HG03196 (cell line): ENCODE data around the gene SLC12A8.

Experiments used
- ATAC-seq: cut with Tn5 transposase; IDR thresholded peaks from one replicate; pipeline ENCODE4 v1.9.1; 2021; ENCODE audit not compliant: unreplicated experiment

The SLC12A8 gene, protein sequence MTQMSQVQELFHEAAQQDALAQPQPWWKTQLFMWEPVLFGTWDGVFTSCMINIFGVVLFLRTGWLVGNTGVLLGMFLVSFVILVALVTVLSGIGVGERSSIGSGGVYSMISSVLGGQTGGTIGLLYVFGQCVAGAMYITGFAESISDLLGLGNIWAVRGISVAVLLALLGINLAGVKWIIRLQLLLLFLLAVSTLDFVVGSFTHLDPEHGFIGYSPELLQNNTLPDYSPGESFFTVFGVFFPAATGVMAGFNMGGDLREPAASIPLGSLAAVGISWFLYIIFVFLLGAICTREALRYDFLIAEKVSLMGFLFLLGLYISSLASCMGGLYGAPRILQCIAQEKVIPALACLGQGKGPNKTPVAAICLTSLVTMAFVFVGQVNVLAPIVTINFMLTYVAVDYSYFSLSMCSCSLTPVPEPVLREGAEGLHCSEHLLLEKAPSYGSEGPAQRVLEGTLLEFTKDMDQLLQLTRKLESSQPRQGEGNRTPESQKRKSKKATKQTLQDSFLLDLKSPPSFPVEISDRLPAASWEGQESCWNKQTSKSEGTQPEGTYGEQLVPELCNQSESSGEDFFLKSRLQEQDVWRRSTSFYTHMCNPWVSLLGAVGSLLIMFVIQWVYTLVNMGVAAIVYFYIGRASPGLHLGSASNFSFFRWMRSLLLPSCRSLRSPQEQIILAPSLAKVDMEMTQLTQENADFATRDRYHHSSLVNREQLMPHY

DNA sequence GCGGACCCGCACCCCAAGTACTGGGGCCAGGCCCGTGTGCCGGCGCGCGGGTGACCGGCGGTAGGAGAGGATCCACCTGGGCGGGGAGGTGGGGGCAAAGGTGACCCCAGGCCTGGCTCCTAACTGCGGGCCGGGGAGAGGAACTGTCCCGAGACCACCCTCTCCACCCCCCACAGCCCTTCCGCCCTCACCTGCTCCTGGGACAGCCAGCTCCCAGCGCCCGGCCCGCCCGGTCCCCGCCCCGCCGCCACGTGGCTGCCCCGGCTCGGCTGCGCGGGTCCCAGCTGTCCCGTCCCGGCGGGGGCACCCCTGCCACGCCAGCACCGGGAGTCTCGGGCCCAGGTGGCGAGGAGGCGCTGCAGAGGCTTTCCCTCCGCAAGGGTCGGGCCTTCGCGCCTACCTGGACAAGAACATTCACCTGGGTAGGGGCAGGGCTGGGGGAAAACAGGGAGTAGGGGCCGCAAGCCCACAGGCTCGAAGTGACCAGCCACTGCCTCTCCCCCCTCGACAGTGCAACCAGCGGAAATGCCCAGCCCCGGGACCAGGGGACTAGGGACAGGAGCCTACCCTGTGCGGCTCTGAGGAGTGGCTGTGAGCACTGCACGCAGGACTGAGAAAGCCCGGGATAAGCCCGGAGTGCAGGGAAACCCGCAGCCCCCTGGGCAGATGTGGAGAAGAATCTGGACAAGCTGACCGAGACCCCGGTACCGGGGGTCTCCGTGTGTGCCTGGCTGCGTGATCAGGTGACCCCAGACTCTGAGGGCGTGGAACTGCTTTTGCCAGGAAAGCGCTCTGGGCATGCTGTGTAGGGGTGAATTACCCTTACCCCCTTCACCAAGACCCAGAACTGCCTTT lies at the start of gene SLC12A8:
SLC12A8 (minus strand) TSS at position 240 of the 855 bp plus-strand sequence. CDS start 1,399 bp downstream, outside the sequence.
- ATAC-seq: no peak

DNA sequence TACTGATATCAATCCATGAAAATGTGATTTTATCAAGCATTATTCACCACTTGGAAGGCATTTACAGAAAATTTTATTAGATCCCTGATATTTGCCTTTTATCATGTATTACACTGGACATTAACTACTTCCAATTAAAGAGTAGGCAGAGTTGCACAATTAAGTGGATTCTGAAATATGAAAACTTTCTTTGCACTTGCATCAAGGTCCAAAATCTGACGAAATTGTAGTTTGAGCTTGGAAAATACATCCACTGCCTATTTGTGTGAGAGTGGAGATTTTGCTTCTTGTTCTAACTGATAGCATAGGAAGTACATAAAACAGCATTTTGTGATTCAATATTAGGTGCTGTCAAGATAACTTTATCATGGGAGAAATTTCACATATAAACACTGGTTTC lies 49.6 kb upstream of the SLC12A8 start:
- no peak for ATAC-seq

DNA sequence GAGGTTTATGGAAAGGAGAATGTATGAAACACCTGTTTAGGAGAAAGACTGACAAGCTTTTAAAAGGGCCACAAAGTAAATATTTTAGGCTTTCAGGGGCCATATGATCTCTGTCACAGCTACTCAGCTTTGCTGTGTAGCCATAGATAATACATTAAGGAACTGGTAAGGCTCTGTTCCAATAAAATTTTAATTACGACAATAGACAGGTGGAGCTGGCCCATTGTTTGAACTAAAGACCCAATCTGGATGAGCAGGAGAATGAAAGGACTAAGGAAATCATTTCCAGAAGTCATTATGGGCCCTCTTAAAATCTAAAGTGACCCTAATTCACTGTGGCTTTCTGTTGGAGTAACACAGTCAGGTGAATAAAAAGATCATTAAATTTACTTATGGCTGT lies 48.5 kb upstream of the SLC12A8 start:
- no peak for ATAC-seq

DNA sequence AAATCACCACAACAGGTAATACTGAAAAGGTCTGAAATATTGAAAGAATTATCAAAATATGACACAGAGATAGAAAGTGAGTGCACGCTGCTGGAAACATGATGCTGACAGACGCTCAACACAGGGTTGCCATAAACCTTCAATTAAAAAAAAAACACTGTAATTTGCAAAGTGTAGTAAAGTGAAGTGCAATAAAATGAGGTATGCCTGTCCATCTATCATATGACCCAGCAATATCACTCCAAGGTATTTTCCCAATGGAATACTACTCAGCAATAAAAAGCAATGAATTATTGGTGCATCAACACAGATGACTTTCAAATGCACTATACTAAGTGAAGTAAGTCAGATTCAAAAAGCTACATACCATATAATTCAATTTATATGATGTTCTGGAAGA lies 47.6 kb upstream of the SLC12A8 start:
- ATAC-seq: no peak

DNA sequence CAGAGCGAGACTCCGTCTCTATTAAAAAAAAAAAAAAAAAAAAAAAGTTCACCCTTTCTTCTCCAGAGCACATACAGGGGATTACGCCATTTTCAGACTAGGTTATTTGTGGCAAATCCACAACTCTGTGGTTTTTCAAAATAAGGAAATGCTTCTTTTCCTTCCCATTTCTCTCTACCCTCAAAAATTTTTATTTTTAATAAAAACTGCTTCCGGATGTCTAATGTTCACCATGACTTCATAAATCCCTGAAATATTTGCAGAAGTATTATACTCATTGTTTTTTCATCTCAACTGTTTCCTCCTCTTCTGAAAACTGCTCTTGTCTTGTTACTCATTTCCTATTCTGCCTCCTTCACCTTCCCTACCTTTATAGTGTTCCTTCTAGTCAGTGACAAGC lies 45.0 kb upstream of the SLC12A8 start:
- no peak for ATAC-seq

DNA sequence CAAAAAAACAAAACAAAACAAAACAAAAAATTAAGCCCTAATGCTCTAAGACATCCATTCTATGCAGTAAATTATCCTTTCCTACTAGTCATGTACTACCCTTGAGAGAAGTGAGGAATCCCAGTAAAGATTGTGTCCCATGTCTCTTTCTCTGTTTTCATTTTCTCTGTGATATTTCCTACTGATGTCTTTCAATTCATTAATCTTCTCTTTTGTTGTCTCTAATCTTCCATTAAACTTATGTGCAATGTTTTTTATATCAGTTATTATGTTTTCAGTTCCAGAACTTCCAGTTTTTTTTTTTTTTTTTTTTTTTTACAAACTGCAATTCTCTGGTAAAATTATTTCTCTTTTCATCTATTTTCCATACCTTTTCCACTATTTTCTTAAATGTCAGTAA lies 44.1 kb upstream of the SLC12A8 start:
- no peak for ATAC-seq

DNA sequence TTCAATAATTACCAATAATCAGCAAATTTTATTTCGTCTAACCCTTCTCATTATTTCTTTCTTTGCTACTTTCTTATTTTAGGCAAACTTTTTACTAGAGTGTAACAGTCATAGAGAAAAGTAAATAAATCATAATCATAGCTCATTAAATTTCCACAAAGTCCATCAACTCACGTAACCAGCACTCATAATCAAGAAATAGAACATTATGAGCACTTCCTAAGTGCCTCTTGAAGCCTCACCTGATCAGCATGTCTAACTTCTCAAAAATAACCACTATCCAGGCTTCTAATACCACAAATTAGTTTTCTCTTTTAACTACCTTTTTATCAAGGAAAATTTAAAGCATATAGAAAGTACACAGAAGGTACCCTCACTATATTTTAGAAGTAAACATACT lies 38.4 kb upstream of the SLC12A8 start:
- no peak for ATAC-seq

DNA sequence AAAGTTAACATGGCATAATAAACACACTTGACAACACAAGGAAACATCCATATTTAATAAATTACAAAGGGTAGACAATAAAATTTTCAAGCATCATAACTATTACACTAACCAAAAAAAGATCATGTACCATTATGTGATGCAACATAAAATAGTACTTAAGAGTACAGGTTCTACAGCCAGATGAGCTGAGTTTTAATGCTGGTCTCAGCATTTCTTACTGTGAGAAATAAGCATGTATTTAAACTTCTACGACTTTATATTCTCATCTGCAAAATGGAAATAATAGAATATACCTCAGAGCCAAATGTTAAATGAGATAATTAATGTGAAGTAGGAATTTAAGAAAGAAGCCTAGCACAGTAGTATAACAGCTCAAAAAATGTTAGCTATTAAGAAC lies 33.7 kb upstream of the SLC12A8 start:
- no peak for ATAC-seq

DNA sequence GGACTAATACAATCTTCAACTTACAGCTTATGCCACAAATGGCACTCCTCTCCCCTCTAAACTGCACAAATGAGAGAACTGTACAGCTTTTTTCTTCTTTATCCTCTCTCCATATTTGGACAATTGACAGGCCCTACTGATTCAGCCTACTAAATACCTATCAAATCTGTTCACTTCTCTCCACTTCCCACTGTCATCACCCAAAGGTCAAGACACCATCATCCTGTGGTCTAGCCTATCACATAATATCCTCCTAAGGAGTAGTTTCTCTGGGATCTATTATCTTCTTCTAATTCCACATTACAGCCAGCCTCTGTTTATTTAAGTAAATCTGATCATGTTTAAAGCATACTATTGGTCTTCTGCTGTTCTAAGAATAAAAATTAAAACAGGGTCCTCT lies 33.0 kb upstream of the SLC12A8 start:
- ATAC-seq: no peak

DNA sequence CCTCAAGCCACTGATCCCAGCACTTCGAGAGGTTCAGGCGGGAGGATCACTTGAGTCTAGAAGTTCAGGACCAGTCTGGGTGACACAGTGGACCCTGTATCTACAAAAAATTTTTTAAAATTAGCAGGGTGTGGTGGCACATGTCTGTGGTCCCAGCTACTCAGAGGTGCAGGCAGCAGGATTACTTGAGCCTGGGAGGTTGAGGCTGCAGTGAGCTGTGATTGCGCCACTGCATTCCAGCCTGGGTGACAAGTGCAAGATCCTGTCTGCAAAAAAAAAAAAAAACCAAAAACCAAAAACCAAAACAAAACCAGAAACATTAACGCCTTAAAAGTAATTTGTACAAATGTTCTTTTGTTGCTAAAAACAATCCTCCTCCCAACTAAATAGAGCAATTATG lies 27.9 kb upstream of the SLC12A8 start:
- no peak for ATAC-seq

DNA sequence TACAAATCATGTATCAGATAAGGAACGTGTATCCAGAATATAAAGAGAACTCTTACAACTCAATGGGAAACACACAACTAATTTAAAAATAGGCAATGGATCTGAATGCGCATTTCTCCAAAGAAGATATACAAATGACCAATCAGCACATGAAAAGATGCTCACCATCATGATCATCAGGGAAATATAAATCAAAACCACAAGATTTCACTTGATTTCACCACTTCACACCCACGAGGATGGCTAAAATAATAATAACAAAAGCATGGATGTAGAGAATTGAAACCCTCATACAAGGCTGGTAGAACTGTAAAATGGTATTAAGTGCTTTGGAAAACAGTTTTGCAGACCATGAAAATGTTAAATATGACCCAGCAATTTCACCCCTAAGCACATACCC lies 26.7 kb upstream of the SLC12A8 start:
- no peak for ATAC-seq

DNA sequence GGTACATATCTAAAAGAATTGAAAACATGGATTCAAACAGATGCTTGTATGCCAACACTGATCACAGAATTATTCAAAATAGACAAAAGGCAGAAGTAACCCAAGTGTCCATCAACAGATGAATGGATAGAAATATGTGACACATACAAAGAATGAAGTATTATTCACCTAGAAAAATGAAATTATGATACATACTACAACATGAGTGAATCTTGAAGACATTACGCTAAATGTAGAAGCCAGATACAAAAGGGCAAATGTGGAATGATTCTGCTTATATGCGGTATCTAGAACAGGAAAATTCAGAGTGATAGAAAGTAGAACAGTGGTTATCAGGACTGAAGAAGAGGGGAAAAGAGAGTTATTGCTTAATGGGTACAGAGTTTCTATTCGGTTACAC lies 26.2 kb upstream of the SLC12A8 start:
- no peak for ATAC-seq

DNA sequence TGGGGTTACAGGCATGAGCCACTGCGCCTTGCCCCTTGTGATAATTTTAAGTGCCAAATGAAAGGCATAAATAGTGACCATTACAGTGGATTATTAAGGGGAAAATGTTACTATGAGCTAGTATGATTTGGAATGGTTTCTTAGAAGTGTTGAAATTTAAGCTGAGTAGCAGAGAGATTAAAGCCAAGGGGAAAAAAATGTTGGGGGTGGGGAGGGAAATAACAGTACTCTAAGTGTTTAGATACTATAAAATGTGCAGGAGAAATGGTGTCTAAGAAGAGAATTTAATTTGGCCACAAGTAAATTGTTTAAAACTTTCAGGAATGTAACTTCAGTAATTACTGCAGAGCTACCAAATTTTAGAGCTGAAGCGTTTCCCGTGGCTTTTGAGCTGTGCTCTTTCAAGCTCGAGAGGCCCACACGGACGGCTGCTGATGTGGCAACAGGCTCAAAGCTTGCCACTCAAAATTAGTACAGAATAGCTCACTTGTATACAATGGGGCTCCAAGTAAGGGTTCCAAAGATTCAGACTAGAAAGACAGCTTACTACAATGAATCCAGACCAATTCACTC lies 23.9 kb upstream of the SLC12A8 start:
- ATAC-seq: no peak

DNA sequence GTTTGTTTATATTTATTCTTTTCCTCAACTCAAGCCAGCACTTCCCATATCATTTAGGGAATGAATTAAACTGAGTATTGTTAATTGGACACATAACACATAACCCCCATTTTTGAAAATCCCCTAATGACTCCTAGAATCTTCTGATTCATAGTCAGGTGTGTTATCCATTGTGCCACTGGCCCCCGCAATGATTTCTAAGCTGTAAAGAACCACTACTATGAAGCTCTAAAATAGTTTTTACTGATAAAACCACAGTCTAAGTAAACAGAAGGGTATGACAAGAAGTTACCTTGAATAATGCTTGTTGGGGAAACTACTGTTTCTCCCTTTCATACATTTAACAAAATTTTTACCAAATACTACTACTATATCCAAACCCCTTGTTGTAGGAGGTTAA lies 22.3 kb upstream of the SLC12A8 start:
- no peak for ATAC-seq

DNA sequence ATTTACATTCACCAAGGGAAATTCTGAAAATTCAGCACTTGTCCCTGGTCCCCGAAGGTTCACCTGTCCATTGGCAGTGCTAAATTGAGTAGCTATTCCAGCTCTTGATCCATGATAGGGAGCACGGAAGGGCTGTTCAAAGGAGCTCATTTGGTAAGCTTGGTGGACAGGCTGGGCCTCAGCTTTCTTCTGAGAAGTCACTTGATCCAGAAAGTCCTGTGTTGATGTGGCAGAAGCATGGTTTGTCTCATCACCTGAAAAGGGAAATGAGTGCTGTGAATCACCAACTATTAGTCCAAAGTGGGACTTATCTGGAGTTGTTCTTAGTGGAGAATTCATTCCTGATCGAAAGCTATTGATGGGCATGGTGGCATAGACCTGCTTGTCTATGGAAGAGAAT lies 19.9 kb upstream of the SLC12A8 start:
- no peak for ATAC-seq

DNA sequence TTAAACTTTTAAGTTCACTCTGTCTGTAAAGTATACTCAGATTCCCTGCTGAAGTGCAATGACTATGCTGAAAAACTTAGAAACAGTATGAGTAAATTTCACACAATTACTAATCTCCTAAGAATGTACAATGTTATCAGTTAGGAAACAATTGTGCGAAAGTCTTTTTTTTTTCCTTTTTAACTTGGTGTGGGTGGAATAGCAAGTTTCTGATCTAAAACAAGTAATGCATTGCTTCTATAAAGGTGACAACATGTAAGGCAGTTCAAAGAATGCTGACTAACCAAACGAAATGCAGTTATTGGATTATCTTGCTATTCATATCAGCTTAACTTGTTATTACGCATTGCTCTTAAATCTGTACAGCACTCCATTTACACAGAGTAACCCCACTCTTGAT lies 19.3 kb upstream of the SLC12A8 start:
- no peak for ATAC-seq

DNA sequence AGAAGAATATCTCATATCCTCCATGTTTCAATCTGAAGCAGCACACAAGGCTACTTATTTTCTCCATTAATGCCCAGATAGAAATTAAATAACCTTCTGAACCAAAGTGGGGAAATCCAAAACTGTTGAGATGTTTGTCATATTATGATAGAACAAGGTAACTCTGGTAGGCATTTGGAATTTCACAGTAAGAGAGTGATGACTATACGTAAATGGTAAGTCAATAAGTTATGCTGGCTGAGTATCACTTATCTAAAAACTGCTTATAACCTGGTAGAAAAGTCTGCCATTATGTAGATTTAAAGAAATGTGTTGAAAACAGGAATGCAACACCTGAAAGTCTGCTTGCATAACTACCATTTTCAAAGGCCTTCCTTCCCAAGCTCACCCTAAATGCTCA lies 17.2 kb upstream of the SLC12A8 start:
- no peak for ATAC-seq

DNA sequence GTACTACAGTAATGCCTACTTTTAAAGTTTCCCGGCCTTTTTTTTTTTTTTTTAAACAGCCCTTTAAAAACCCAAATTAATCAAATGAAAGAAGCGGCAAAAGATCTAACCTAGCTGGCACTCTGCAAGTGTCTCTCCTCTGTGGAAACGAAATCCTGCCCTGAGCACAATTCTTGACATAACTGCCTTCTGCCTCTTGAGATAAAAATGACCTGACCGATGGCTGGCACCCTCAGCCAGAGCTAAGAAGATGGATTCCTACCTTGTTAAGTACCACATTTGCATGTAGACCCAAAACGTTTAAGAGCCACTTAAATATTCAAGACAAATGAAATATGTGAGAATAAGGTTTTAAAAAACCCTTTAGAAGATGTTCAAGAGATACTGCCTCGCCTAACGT lies 16.6 kb upstream of the SLC12A8 start:
- no peak for ATAC-seq

DNA sequence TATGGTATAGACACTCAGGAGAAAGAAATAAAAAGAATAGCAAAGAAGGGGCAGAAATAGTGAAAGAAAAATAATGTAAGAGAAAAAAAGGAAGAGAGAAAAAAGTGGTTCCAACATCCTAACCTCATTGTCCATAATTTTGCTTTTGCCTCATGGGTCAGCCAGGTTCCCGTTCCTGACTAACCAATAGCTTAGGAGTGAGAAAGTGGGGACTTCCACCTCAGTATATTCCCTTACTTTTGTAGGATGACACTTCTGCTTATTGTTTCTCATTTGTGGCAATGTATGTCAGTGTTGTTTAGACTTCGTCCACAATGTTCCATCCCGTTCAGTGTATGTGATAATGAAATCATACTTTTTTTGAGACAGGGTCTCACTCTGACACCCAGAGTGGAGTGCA lies 9.3 kb upstream of the SLC12A8 start:
- ATAC-seq: no peak

DNA sequence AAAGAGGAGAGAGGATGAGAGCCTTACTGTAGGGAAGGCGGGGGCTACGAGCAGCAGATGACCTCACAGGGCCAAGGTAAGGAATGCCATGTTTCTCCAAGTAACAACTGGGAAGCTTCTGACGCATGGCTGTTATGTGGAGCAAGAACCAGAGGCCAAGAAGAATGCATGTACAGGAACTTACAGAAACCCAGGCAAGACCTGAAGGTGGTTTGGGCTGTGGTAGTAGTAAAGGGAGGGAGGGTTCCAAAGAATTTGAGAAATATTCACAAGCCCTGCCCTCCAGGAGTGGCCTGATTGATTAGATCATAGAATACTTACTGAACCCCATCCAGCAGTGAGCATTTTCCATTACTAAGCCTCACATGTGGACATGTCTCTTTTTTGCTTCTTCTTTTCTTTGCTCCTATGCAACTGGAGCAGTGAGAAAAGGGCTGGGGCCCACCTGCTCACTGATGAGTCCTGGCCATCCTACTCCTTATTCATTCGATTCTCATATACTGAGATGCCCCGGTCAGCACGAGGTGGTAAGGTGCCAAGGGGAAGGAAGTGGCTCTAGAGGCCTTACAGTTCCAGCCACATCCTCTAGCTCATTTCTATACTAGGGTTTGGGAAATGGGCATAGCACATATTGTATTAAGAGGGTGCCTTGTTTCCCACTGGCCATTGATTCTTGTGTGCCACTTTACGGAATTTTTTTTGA lies 8.3 kb upstream of the SLC12A8 start:
- no peak for ATAC-seq

DNA sequence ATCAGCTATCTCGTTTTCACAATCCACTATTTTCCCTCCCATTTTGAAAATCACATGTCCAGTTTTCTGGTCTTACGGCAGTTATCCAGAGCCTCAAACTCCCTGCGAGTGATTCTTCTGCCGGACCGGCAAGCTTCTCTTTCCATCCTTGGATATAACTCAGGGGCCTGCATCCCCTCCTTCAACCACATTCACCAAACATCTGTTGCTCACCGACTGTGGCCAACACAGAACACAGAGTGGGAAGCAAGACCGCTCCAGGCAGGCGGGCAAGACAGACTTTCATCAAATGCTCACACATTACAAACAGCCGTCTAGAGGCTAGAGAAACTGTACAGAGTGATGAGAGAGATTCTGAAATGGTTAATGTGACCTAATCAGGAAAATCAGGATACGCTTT lies 7.6 kb upstream of the SLC12A8 start:
- no peak for ATAC-seq
